GM18951 (cell line): ENCODE data around the gene NSMCE4A.
"Not testable (repeated sequence)": the region's sequence is repeated elsewhere in the genome, so short reads cannot be mapped to it uniquely, and the experiment has no call there.

Source experiments
- POLR2A ChIP-seq: IDR thresholded peaks from 4 replicates; pipeline ENCODE4 v1.6.1; 2011; ENCODE audit warnings: mild to moderate bottlenecking; ENCODE audit not compliant: insufficient read length, insufficient read depth; ENCODE audit errors: extremely low read depth
- in situ Hi-C: fragments of 300-500 bp; cut with MboI; formaldehyde crosslinking; loops from one replicate; pipeline ENCODE4 v1.12.0; 2022; ENCODE audit warnings: low sequenced_read_pairs, mixed read lengths, inconsistent platforms; ENCODE audit not compliant: unreplicated experiment

Gene NSMCE4A

DNA sequence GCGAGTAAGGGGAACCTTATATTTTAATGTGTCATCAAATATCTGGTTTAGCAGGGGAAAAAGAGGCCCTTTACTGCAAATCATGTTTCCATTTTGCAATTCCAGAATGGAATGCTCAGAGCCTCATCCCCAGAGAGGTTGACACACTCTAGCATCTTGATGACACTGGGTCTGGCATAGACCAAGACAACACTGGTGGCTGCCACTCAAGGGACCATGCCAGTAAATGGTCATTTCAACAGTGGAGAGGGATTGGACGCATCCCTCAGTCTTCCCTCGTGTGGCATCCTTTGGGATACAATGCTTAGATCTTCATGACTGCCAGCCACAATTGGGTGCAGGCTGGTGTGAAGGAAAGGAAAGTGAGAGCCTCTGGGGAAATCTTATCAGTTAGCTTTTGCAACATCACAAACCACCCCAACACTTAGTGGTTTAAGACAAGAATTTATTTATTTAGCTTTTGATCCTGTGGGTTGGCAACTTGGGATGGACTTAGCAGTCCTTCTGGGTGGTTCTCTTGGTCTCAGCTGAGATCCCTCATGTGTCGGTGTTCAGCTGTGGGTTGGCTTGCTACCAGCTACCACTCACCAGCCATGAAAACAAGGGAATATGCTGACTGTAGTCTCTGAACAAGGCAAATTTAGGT lies 35.5 kb upstream of the NSMCE4A start:
- in situ Hi-C loops: no loop called here
- TF ChIP-seq POLR2A: no peak

DNA sequence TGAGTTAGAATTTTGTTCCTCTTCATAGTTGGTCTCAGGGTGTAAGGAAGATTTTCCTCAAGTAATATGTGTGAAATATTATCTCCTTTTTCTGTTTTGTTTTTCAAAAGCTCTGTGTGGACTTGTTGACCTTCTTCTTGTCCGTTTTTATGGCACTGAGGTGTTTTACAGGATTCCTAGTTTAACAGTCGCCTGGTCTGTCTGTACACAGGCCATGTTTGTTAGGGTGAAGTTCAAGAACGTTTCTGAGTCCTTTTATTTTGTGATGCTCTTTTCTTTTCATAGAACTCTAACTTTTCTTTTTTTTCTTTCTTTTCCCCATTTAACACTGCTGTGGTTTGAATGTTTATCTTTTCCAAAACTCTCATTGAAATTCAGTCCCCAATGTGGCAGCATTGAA lies 32.4 kb upstream of the NSMCE4A start:
- in situ Hi-C loops: no loop called here
- TF ChIP-seq POLR2A: no peak

DNA sequence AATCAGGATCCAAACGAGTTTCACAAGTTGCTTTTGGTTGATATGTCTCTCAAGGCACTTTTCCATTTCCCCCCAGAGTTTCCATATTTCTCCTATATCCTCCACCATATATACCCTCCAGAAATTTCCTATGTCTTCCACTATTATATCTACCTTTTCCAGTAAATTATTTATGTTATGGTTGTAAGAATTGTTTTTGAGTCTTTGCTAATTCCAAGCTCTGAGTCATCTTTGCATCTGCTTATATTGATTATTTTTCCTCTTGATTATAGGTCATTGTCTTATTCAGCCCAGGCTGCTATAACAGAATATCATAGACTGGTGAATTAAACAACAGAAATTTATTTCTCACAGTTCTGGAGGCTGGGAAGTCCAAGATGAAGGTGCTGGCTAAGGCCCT lies 26.7 kb upstream of the NSMCE4A start:
- TF ChIP-seq POLR2A: no peak

GRCh38 chr10:121999301-121999700 lies 24.3 kb upstream of the NSMCE4A start:
- TF ChIP-seq POLR2A: no peak
- in situ Hi-C loops: no loop called here

More for the DNA sequence above, 26.7 kb upstream of the NSMCE4A start:
- in situ Hi-C loops: no loop called here

DNA sequence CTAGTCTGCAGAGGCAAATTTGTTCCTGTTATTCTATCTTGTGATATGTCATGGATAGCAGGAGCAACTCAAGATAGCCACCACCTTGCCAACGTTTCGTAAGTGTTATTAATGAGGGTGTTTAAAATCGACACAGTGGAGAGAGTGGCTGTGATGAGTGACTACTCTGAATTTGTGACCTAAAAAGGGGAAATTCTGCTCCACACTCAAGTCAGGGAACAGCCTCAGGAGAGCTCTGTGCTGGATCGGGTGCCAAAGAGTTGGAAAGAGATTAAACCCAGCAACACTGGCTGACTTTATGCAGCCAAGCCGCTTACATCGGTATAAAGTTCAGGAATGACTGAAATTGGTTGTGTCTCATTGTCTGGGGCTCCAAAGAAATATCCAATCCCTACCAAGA lies 23.4 kb upstream of the NSMCE4A start:
- in situ Hi-C loops: no loop called here
- TF ChIP-seq POLR2A: no peak

DNA sequence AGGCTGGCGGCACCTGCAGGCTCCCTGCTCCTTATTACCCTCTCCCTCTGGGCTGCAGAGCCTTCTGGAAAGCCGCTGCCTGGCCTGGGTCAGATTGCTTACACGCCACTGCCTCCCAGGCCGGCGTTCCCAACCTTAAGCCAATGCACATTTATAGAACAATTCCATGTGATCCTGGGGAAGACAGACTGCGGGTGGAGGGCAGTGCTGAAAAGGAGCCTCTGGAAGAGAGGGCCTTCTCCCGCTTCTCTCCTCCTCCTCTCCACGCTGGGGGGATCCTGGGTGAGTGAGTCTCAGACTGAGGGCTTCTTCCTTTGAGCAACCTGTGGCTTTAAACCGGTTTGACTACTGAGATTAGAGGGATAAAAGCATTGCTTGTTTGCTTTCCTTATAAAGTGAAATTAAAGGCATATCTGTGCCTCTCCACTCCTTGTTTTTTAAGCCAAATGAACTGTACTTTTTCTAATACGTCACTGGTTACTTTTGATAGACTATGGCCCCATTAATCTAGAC lies 19.5 kb upstream of the NSMCE4A start:
- TF ChIP-seq POLR2A: no peak
- in situ Hi-C loops: no loop called here

- in situ Hi-C loops: not testable (repeated sequence)
These were observed 16.7 kb upstream of the NSMCE4A start for GRCh38 chr10:121991727-121992126.

DNA sequence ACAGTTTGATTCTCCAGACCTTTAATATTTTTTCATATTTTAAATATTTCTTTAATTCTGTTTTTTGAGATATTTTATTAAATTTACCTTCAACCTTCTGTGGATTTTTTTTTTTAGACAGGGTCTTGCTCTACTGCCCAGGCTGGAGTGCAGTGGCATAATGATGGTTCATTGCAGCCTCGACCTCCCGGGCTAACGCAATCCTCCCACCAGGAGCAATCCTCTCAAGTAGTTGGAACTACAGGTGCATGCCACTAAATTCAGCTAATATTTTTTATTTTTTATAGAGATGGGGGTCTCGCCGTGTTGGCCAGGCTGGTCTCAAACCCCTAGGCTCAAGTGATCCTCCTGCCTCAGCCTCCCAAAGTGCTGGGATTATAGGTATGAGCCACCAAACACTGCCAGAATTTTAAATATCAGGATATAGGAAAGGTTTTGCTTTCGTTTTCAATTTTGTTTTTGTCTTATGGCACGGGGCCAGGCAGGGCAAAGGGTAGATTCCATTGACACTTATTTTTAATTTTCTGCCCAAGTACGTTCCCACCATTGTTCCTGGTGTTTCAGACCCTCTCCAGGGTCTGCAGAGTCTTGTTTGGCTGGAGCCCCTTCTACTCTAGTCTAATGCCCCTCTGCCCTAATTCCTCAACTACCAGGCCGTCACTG lies 15.1 kb upstream of the NSMCE4A start:
- in situ Hi-C loops: no loop called here
- no peak for TF ChIP-seq POLR2A

GRCh38 chr10:121988361-121989324 lies 13.6 kb upstream of the NSMCE4A start, which contains the start of gene TACC2:
Gene TACC2 (plus strand): TSS chr10:121989163. CDS start chr10:122021982, 32,819 bp downstream.
- in situ Hi-C loops: no loop called here
- TF ChIP-seq POLR2A: no peak

- in situ Hi-C loops: no loop called here
- no peak for TF ChIP-seq POLR2A
These were observed 9.4 kb upstream of the NSMCE4A start for GRCh38 chr10:121984463-121984862.

- TF ChIP-seq POLR2A: no peak
- in situ Hi-C loops: no loop called here
These were observed 8.8 kb upstream of the NSMCE4A start for GRCh38 chr10:121983852-121984251.

DNA sequence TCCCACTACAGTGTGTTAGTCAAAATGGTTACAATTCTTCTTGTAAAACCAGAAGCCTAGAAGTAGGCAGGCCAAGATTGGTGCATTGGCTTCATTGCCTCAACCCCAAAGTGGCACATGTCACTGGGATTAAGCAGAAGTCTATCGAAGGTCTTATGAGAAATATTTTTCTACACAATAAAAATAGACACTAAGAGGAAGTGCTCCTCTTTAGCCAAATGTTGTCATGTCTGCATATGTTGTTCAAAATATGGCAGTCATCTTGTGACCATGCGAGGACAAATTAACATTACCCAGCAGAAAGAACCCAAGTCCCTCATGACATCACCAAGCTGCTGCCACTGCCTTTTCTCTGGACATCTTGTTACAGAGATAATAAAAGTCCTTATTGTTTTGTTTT lies 6.3 kb upstream of the NSMCE4A start:
- no peak for TF ChIP-seq POLR2A
- in situ Hi-C loops: no loop called here

- no peak for TF ChIP-seq POLR2A
- in situ Hi-C loops: no loop called here
These were observed 3.5 kb upstream of the NSMCE4A start for GRCh38 chr10:121978511-121978910.
